Adrenal gland (tissue), 12 donors: Measurements from ENCODE around the gene RSBN1. TPM values are rescaled to one million over a fixed set of nuclear protein-coding genes. Genes with fewer than 3 reads are reported as not detected.

Experiments
- DNase-seq, 7 donors: peaks; one replicate each; pipeline ENCODE4 v3.0.0-alpha.2; 2019 to 2020
- H3K27ac ChIP-seq, 5 donors: fragments of 200-600 bp; sonication (generic) in 4 of 5; 1 replicate in 3 of 5; 2 replicates in 2 of 5; pipeline versions ENCODE4 v1.5.1 to v1.8.0; 2016 to 2020; ENCODE audit warnings: mild to moderate bottlenecking in 1 of 5
- H3K27me3 ChIP-seq: fragments of 200-600 bp; 2 replicates; pipeline ENCODE4 v1.8.0; 2021
- H3K36me3 ChIP-seq, 2 donors: fragments of 200-600 bp; replicated peaks in 1 of 2; 1 replicate in 1 of 2; 2 replicates in 1 of 2; pipeline versions ENCODE4 v1.5.1 to v1.8.0; 2018 to 2022
- H3K4me1 ChIP-seq, 2 donors: fragments of 200-600 bp; replicated peaks in 1 of 2; 1 replicate in 1 of 2; 2 replicates in 1 of 2; pipeline versions ENCODE4 v1.5.1 to v1.8.0; 2018 to 2021
- H3K4me3 ChIP-seq, 4 donors: fragments of 200-600 bp; sonication (generic) in 3 of 4; one replicate each; pipeline ENCODE4 v1.5.1; 2016 to 2018
- H3K9me3 ChIP-seq, 3 donors: fragments of 200-600 bp; sonication (generic) in 1 of 3; replicated peaks in 1 of 3; 1 replicate in 2 of 3; 2 replicates in 1 of 3; pipeline versions ENCODE4 v1.5.1 to v1.8.0; 2016 to 2021
- POLR2A ChIP-seq, 2 donors: fragments of 450-650 bp; IDR thresholded peaks; one replicate each; pipeline ENCODE4 v1.6.1; 2017; ENCODE audit warnings: antibody characterized with exemption in 2 of 2, mild to moderate bottlenecking in 2 of 2, moderate library complexity in 1 of 2
- WGBS, 4 donors: extraction: QIAGEN DNeasy Blood & Tissue Kit in 2 of 4; methylation state at CpG; one replicate each; pipeline versions ENCODE4 v1.1.5 to v1.1.7; 2013 to 2017; 5-methylcytosine and 5-hydroxymethylcytosine counted together
- intact Hi-C, 2 donors: fragments of 100-400 bp; cut with DNase I; formaldehyde crosslinking; loops; one replicate each; pipeline versions ENCODE4 v1.14.1 to v1.15.0; 2022 to 2023
- polyA plus RNA-seq, 3 donors: library from polyadenylated mRNA; stranded (reverse); fragments of 200-250 nt in 2 of 3; fragments of 350-450 nt in 1 of 3; fragmentation: Illumina TruSeq in 1 of 3; extraction: RNeasy Lipid Tissue Mini Kit (QIAGEN cat#74804) in 1 of 3; gene quantifications; one replicate each; pipeline ENCODE4 v1.2.3, GENCODE V29; 2013 to 2014
- total RNA-seq, 9 donors: library from RNA; depleted of rRNA in 4 of 9; stranded (reverse); fragments of >200 nt in 4 of 9; fragments of 120-200 nt in 1 of 9; fragmentation: NEBNext Ultra II Directional in 1 of 9; extraction: Animal tissue kit (Norgen Biotek cat#: 25700) in 1 of 9; gene quantifications; one replicate each; pipeline versions ENCODE4 v1.1.0 to v1.2.4, GENCODE V29; 2013 to 2023
- TF ChIP-seq, protein P1 (sequence below), 6 experiments: fragments of 450-650 bp in 4 of 6; fragments of 200-600 bp in 2 of 6; sonication (generic) in 1 of 6; IDR thresholded peaks; 1 replicate in 5 of 6; 2 replicates in 1 of 6; pipeline versions ENCODE4 v1.5.1 to v1.8.0; 2016 to 2021; ENCODE audit warnings: antibody characterized with exemption in 6 of 6, mild to moderate bottlenecking in 2 of 6, moderate library complexity in 1 of 6
- donor health status: healthy with polysubstance abuse.
- donor health status: Bipolar disorder and iron deficiency.
- donor health status: DM: yes; HTN: yes; CAD: no.
- donor health status: DM: no; HTN: no; CAD: no.
- donor health status: DM: no; HTN: no; CAD: no.
- donor health status: DM: yes; HTN: yes; CAD: no.

The RSBN1 gene
- total and polyA plus RNA-seq, 12 donors: 3.9 to 33.0 (median 15.4) TPM

DNA sequence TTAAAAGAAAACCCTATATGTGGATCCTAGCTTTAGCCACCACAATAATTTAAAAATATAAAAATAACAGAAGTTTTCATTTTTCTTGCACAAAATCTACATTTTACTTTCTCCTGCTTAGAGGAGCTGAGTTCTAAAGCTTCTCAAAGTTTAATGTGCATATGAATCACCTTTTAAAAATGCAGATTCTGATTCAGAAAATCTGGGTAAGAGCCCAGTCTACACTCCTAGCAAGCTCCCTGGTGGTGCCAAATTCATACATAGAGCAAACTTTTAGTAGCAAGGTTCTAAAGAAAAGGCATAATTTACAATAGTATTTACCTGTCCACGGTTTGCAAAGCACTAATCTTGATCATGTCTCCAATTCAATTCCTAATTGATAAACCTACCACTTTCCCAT lies 19.3 kb downstream of the RSBN1 start:
- no peak for DNase-seq
- H3K4me1 ChIP-seq: peaks cover 13 to 16% of the 10 kb centered on the region in 2 donors
- no peak for TF ChIP-seq POLR2A (IDR thresholded peaks at IDR 0.05)
- TF ChIP-seq, protein P1, sequence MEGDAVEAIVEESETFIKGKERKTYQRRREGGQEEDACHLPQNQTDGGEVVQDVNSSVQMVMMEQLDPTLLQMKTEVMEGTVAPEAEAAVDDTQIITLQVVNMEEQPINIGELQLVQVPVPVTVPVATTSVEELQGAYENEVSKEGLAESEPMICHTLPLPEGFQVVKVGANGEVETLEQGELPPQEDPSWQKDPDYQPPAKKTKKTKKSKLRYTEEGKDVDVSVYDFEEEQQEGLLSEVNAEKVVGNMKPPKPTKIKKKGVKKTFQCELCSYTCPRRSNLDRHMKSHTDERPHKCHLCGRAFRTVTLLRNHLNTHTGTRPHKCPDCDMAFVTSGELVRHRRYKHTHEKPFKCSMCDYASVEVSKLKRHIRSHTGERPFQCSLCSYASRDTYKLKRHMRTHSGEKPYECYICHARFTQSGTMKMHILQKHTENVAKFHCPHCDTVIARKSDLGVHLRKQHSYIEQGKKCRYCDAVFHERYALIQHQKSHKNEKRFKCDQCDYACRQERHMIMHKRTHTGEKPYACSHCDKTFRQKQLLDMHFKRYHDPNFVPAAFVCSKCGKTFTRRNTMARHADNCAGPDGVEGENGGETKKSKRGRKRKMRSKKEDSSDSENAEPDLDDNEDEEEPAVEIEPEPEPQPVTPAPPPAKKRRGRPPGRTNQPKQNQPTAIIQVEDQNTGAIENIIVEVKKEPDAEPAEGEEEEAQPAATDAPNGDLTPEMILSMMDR (IDR thresholded peaks at IDR 0.05): no peak
- H3K36me3 ChIP-seq: peaks cover 0 to 21% of the 10 kb centered on the region in 2 donors
- H3K4me3 ChIP-seq: no peak overlapping the region
- H3K27ac ChIP-seq: no peak overlapping the region
- no peaks in the 10 kb centered on the region for H3K9me3 ChIP-seq
- H3K27me3 ChIP-seq: no peaks in the 10 kb centered on the region
- intact Hi-C loops: no loop called here
- 66 to 88% (median 70%) methylated on average over 1 of the region's 1 CpG for WGBS, 4 donors

DNA sequence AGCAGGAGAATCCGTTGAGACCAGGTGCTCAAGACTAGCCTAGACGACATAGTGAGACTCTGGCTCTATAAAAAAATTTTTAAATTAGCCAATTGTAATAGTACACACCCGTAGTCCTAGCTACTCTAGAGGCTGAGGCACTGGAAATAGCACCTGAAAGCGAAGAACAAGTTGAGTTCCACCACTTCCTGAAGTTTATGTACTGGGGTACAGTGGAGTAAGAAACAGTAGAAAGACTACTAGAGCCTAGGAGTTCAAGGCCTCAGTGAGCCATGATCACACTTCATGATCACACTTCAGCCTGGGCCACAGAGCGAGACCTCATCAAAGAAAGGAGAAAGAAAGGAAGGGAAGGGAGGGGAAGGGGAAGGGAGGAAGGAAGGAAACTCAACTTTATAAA lies 19.8 kb downstream of the RSBN1 start:
- Histone ChIP-seq H3K27me3 (no peaks in the 10 kb centered on the region), H3K4me1 (peaks cover 13 to 16% of the 10 kb centered on the region in 2 donors), H3K9me3 (no peaks in the 10 kb centered on the region), H3K36me3 (peaks cover 0 to 18% of the 10 kb centered on the region in 2 donors), H3K27ac (no peak overlapping the region), H3K4me3 (no peak overlapping the region)
- no peak for TF ChIP-seq POLR2A (IDR thresholded peaks at IDR 0.05)
- TF ChIP-seq, protein P1 (IDR thresholded peaks at IDR 0.05): no peak
- 88 to 97% (median 92%) methylated on average over 5 of the region's 5 CpGs for WGBS, 4 donors
- intact Hi-C loops: no loop called here
- DNase-seq: no peak

DNA sequence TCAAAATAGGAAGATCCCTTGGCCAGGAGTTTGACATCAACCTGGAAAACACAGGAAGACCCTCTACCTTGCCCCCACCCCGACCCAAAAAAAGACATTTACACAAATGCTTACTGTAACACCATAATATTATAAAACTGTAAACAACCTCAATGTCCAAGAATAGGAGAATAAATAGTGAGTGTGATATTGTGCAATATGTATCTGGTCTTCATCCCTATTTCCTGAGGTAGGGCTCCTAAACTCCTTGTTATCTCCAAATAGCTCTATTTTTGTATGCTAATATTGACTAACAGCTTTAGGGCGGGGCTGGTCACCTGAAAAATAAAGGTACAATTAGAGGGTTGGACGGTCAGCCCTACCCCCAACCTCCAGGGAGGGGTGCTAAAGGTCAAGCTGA lies 23.5 kb downstream of the RSBN1 start:
- intact Hi-C loops: no loop called here
- Histone ChIP-seq H3K27me3 (no peaks in the 10 kb centered on the region), H3K36me3 (no peaks in the 10 kb centered on the region), H3K27ac (no peak overlapping the region), H3K4me1 (peaks cover 13 to 37% of the 10 kb centered on the region in 2 donors), H3K4me3 (no peak overlapping the region), H3K9me3 (no peaks in the 10 kb centered on the region)
- WGBS, 4 donors: 94 to 96% (median 95%) methylated on average over 3 of the region's 3 CpGs
- DNase-seq: no peak
- no peak for TF ChIP-seq POLR2A (IDR thresholded peaks at IDR 0.05)
- TF ChIP-seq, protein P1 (IDR thresholded peaks at IDR 0.05): no peak

DNA sequence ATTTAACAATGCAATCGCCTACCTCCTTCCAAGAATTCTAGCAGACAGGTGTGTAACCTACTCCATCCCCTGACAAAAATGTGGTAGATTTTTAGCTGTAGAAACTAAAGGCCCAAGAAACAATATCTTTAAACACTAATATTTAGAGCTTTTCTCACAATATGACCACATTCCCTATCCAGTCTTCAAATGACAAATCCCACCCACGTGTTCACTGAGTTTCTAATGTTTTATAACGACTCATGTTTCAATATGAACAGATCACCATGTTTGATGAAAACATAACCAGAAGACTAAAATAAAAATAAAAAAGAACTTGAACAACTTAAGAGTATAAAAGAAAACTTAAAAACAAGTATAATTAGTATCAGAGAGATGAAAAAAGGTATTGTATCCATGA lies 24.6 kb downstream of the RSBN1 start:
- intact Hi-C loops: no loop called here
- H3K4me3 ChIP-seq: no peak overlapping the region
- no peaks in the 10 kb centered on the region for H3K36me3 ChIP-seq
- H3K9me3 ChIP-seq: no peaks in the 10 kb centered on the region
- no peak for DNase-seq
- H3K27ac ChIP-seq: no peak overlapping the region
- WGBS, 4 donors: 89 to 97% (median 96%) methylated on average over 3 of the region's 3 CpGs
- TF ChIP-seq, protein P1 (IDR thresholded peaks at IDR 0.05): no peak
- no peak for TF ChIP-seq POLR2A (IDR thresholded peaks at IDR 0.05)
- H3K4me1 ChIP-seq: peaks cover 12 to 41% of the 10 kb centered on the region in 2 donors
- no peaks in the 10 kb centered on the region for H3K27me3 ChIP-seq
